ENCODE measurements around the gene RAB36. TPM values are rescaled to one million over a fixed set of nuclear protein-coding genes. Genes with fewer than 3 reads are reported as not detected.

The RAB36 gene
- total and polyA plus RNA-seq, 3 experiments from 2014 or later: 0.93 to 1.5 (median 1.5) TPM

GRCh38 chr22:23101524-23101923, 43.8 kb upstream of the RAB36 start:
- Histone ChIP-seq H3K36me3 (ENCODE audit: insufficient read depth, low read length) (no peaks in the 10 kb centered on the region), H3K4me3 (ENCODE audit: low read length) (no peak overlapping the region), H3K27ac (ENCODE audit: low read depth, low read length) (no peak overlapping the region), H3K9me3 (ENCODE audit: low read length) (no peaks in the 10 kb centered on the region), H3K4me1 (ENCODE audit: insufficient read depth, low read length) (no peaks in the 10 kb centered on the region), H3K27me3 (ENCODE audit: insufficient read depth, low read length, poor library complexity, severe bottlenecking) (peaks cover 2% of the 10 kb centered on the region)
- H3K27ac Mint-ChIP-seq: peak overlapping the region in 1 of 8 donors; percentile 29
- ChIA-PET POLR2A (no interaction called here), CTCF (no interaction called here)
- H3K4me3 Mint-ChIP-seq: no peak overlapping the region
- H3K36me3 Mint-ChIP-seq: no peaks in the 10 kb centered on the region
- H3K9me3 Mint-ChIP-seq: no peaks in the 10 kb centered on the region
- no peaks in the 10 kb centered on the region for H3K4me1 Mint-ChIP-seq
- no peak for DNase-seq
- H3K27me3 Mint-ChIP-seq: peaks cover 0 to 1% of the 10 kb centered on the region in 2 donors

- POLR2A ChIA-PET: no interaction called here
- H3K4me3 ChIP-seq (ENCODE audit: low read length): no peak overlapping the region
- DNase-seq: no peak
- Mint-ChIP-seq H3K36me3 (no peaks in the 10 kb centered on the region), H3K27ac (no peak overlapping the region), H3K4me3 (no peak overlapping the region), H3K27me3 (peaks cover 0 to 1% of the 10 kb centered on the region in 2 donors), H3K4me1 (no peaks in the 10 kb centered on the region), H3K9me3 (no peaks in the 10 kb centered on the region)
- no peaks in the 10 kb centered on the region for H3K27me3 ChIP-seq (ENCODE audit: insufficient read depth, low read length, poor library complexity, severe bottlenecking)
- H3K27ac ChIP-seq (ENCODE audit: low read depth, low read length): no peak overlapping the region
- H3K36me3 ChIP-seq (ENCODE audit: insufficient read depth, low read length): no peaks in the 10 kb centered on the region
- CTCF ChIA-PET: no interaction called here
- H3K9me3 ChIP-seq (ENCODE audit: low read length): no peaks in the 10 kb centered on the region
- no peaks in the 10 kb centered on the region for H3K4me1 ChIP-seq (ENCODE audit: insufficient read depth, low read length)
Observed at GRCh38 chr22:23102002-23102655, 43.1 kb upstream of the RAB36 start.

DNA sequence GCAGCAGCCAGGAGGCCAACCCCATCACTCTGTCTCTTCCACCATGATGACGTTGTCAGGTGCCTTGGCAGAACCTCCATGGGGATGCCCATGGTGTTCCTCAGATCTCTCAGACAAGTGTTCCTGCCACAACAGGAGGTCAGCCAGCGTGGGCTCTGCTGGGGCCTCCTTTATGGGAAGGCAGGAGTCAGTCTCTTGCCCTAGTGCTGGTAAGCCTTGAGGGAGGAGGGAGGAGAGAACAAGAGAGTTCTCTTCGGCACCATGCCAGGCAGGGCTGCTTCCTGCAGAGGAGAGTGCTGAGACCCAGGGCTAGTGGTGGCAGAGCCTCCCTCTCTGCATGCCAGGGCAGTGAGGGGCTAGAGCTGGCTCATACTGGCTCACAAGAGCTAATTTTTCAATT, 42.5 kb upstream of the RAB36 start:
- Histone ChIP-seq H3K9me3 (ENCODE audit: low read length) (no peaks in the 10 kb centered on the region), H3K4me1 (ENCODE audit: insufficient read depth, low read length) (no peaks in the 10 kb centered on the region), H3K27ac (ENCODE audit: low read depth, low read length) (no peak overlapping the region), H3K27me3 (ENCODE audit: insufficient read depth, low read length, poor library complexity, severe bottlenecking) (no peaks in the 10 kb centered on the region), H3K4me3 (ENCODE audit: low read length) (no peak overlapping the region), H3K36me3 (ENCODE audit: insufficient read depth, low read length) (no peaks in the 10 kb centered on the region)
- POLR2A ChIA-PET: no interaction called here
- Mint-ChIP-seq H3K27ac (no peak overlapping the region), H3K36me3 (no peaks in the 10 kb centered on the region), H3K9me3 (no peaks in the 10 kb centered on the region), H3K4me1 (no peaks in the 10 kb centered on the region), H3K27me3 (peaks cover 0 to 1% of the 10 kb centered on the region in 2 donors), H3K4me3 (no peak overlapping the region)
- no peak for DNase-seq
- CTCF ChIA-PET: no interaction called here

DNA sequence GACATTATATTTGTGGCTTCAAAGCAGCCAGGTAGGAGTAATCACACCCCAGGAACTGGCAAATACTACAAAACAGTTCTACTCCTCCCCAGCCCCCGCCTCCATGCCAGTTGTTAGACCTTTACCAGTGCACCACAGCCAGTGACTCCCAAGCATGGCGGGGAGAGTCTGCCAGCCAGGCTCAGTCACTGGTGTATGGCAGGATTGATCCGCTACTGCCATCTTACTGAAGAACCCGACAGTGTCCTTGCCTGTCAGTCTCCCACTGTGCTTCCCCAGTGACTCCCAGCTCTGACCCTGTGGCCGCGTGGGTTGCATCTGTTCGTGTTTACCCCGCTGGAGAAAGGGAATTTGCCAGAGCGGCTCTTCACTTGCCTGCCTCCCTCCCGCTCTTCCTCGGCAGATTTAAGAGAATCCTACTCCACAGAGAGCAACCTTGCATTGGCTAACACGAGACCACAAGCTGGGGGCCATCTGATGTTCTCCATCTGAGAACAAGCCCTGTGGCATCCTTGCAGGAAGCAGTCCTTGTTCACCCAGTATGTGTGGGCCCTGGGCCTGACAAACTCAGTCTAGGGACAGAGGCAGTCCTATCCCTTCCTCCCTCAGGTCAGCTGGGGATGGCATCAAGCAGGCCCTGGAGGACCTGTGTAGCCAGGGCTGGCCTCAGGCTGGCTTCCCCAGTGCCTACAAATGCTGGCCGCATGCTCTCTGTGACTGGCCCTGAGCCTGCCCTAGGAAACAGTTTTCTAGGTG, 41.9 kb upstream of the RAB36 start:
- Mint-ChIP-seq H3K36me3 (no peaks in the 10 kb centered on the region), H3K4me3 (no peak overlapping the region), H3K4me1 (no peaks in the 10 kb centered on the region), H3K27me3 (peaks cover 0 to 1% of the 10 kb centered on the region in 2 donors), H3K9me3 (no peaks in the 10 kb centered on the region), H3K27ac (no peak overlapping the region)
- Histone ChIP-seq H3K27me3 (ENCODE audit: insufficient read depth, low read length, poor library complexity, severe bottlenecking) (no peaks in the 10 kb centered on the region), H3K4me3 (ENCODE audit: low read length) (no peak overlapping the region), H3K9me3 (ENCODE audit: low read length) (no peaks in the 10 kb centered on the region), H3K36me3 (ENCODE audit: insufficient read depth, low read length) (no peaks in the 10 kb centered on the region), H3K27ac (ENCODE audit: low read depth, low read length) (no peak overlapping the region), H3K4me1 (ENCODE audit: insufficient read depth, low read length) (no peaks in the 10 kb centered on the region)
- CTCF ChIA-PET: no interaction called here
- POLR2A ChIA-PET: no interaction called here
- DNase-seq: no peak

DNA sequence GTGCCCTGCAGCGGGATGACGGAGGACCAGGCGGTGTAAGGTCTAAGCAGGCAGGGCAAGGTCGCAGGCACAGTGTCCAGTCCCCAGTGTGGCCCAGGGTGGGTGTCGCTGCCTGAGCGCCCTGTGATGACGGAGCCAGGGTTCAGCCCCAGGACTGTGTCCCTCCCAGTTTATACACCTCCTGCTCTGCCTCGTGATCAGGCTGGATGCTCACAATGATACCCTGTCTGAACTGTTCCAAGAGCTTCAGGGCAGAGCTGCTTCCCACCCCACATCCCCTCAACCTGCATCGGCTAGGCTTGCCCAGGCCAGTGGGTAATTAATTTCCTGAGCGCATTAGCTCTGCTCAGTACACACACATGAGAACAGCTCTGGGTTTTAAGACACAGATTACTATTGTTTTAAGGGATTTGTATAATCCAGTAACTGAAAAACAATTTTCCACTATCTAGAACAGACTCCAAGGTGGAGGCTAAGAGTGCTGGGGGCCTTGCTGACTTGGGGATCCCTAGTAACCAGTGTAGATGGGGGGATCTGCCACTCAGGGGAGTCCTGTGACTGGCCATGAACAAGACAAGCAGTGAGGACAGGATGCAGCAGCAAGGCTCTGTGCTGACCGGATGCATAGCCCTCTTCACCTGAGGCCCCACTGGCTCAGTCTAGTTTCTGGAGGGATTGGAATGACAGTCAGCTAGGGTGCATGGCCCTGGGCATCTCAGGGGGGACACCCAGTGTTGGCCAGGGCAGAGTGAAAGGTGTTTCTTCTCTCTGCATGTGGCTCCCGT, 40.9 kb upstream of the RAB36 start:
- Histone ChIP-seq H3K4me1 (ENCODE audit: insufficient read depth, low read length) (no peaks in the 10 kb centered on the region), H3K27ac (ENCODE audit: low read depth, low read length) (no peak overlapping the region), H3K27me3 (ENCODE audit: insufficient read depth, low read length, poor library complexity, severe bottlenecking) (no peaks in the 10 kb centered on the region), H3K36me3 (ENCODE audit: insufficient read depth, low read length) (no peaks in the 10 kb centered on the region), H3K4me3 (ENCODE audit: low read length) (no peak overlapping the region), H3K9me3 (ENCODE audit: low read length) (no peaks in the 10 kb centered on the region)
- no peaks in the 10 kb centered on the region for H3K4me1 Mint-ChIP-seq
- peak overlapping the region in 1 of 8 donors; percentile 94 for H3K27ac Mint-ChIP-seq
- no peaks in the 10 kb centered on the region for H3K36me3 Mint-ChIP-seq
- H3K9me3 Mint-ChIP-seq: no peaks in the 10 kb centered on the region
- no peak for DNase-seq
- no peak overlapping the region for H3K4me3 Mint-ChIP-seq
- H3K27me3 Mint-ChIP-seq: peaks cover 0 to 1% of the 10 kb centered on the region in 2 donors
- CTCF ChIA-PET: no interaction called here
- POLR2A ChIA-PET: no interaction called here

GRCh38 chr22:23105304-23105703, 40.0 kb upstream of the RAB36 start:
- Mint-ChIP-seq H3K4me1 (no peaks in the 10 kb centered on the region), H3K27ac (peak overlapping the region in 2 of 8 donors; percentile 21 to 33), H3K36me3 (no peaks in the 10 kb centered on the region), H3K9me3 (no peaks in the 10 kb centered on the region), H3K4me3 (no peak overlapping the region), H3K27me3 (peaks cover 0 to 1% of the 10 kb centered on the region in 2 donors)
- CTCF ChIA-PET: interaction anchor here (1.1 kb wide), 1 partner anchor 14 kb away, joined by 3 read pairs; no protein-coding TSS in a partner anchor
- POLR2A ChIA-PET: no interaction called here
- Histone ChIP-seq H3K9me3 (ENCODE audit: low read length) (no peaks in the 10 kb centered on the region), H3K27me3 (ENCODE audit: insufficient read depth, low read length, poor library complexity, severe bottlenecking) (no peaks in the 10 kb centered on the region), H3K4me1 (ENCODE audit: insufficient read depth, low read length) (no peaks in the 10 kb centered on the region), H3K27ac (ENCODE audit: low read depth, low read length) (no peak overlapping the region), H3K36me3 (ENCODE audit: insufficient read depth, low read length) (no peaks in the 10 kb centered on the region), H3K4me3 (ENCODE audit: low read length) (no peak overlapping the region)
- DNase-seq: no peak

GRCh38 chr22:23105919-23106318, 39.4 kb upstream of the RAB36 start:
- Histone ChIP-seq H3K27ac (ENCODE audit: low read depth, low read length) (no peak overlapping the region), H3K4me1 (ENCODE audit: insufficient read depth, low read length) (no peaks in the 10 kb centered on the region), H3K36me3 (ENCODE audit: insufficient read depth, low read length) (no peaks in the 10 kb centered on the region), H3K9me3 (ENCODE audit: low read length) (no peaks in the 10 kb centered on the region), H3K27me3 (ENCODE audit: insufficient read depth, low read length, poor library complexity, severe bottlenecking) (no peaks in the 10 kb centered on the region), H3K4me3 (ENCODE audit: low read length) (no peak overlapping the region)
- Mint-ChIP-seq H3K9me3 (no peaks in the 10 kb centered on the region), H3K4me3 (no peak overlapping the region), H3K4me1 (no peaks in the 10 kb centered on the region), H3K27ac (peak overlapping the region in 2 of 8 donors; percentile 21 to 38), H3K36me3 (no peaks in the 10 kb centered on the region), H3K27me3 (peaks cover 0 to 1% of the 10 kb centered on the region in 2 donors)
- no peak for DNase-seq
- ChIA-PET POLR2A (no interaction called here), CTCF (interaction anchor here (1.1 kb wide), 1 partner anchor 14 kb away, joined by 3 read pairs; no protein-coding TSS in a partner anchor)

DNA sequence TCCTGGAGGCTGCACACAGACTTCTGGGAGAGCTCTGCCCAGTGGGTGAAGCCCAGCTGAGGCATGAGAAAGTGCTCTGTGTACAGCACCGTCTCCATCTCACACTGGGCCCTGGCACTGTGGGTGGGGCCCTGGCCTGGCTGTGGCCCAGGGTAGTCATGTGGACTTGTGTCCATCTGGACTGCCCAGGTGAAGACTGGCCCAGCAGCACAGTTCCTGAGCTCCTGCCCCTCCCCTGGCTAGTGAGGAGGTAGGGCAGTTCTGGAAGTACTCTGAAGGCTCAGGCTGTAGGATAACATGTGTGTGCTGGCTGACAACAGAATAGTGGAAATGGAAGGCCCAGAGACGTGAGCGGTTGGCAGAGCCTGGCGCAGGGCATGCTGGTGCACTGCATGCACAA, 38.9 kb upstream of the RAB36 start:
- CTCF ChIA-PET: no interaction called here
- H3K9me3 ChIP-seq (ENCODE audit: low read length): no peaks in the 10 kb centered on the region
- no peaks in the 10 kb centered on the region for H3K4me1 ChIP-seq (ENCODE audit: insufficient read depth, low read length)
- no peak overlapping the region for H3K4me3 Mint-ChIP-seq
- H3K36me3 ChIP-seq (ENCODE audit: insufficient read depth, low read length): no peaks in the 10 kb centered on the region
- H3K4me3 ChIP-seq (ENCODE audit: low read length): no peak overlapping the region
- H3K27me3 Mint-ChIP-seq: peaks cover 0 to 1% of the 10 kb centered on the region in 2 donors
- no peaks in the 10 kb centered on the region for H3K27me3 ChIP-seq (ENCODE audit: insufficient read depth, low read length, poor library complexity, severe bottlenecking)
- POLR2A ChIA-PET: no interaction called here
- H3K4me1 Mint-ChIP-seq: no peaks in the 10 kb centered on the region
- H3K36me3 Mint-ChIP-seq: no peaks in the 10 kb centered on the region
- no peaks in the 10 kb centered on the region for H3K9me3 Mint-ChIP-seq
- DNase-seq: no peak
- H3K27ac ChIP-seq (ENCODE audit: low read depth, low read length): no peak overlapping the region
- no peak overlapping the region for H3K27ac Mint-ChIP-seq
